Left ventricle myocardium superior (tissue), 1 donor: Measurements from ENCODE around the gene OR10C1. TPM values are rescaled to one million over a fixed set of nuclear protein-coding genes. Genes with fewer than 3 reads are reported as not detected.

Source experiments
- ATAC-seq: fragments of 200-7000 bp; cut with Tn5 transposase; one replicate; pipeline ENCODE4 v1.9.1; 2020; ENCODE audit warnings: mild to moderate bottlenecking, moderate library complexity
- DNase-seq: peaks from one replicate; pipeline ENCODE4 v3.0.0-alpha.2; 2020
- intact Hi-C: fragments of 100-400 bp; cut with micrococcal nuclease; formaldehyde crosslinking; loops from one replicate; pipeline ENCODE4 v1.11.0; 2022
- total RNA-seq: library from RNA; stranded (reverse); fragmentation: NEBNext Ultra II Directional; extraction: Animal tissue kit (Norgen Biotek cat#: 25700); gene quantifications from one replicate; pipeline ENCODE4 v1.2.1, GENCODE V29; 2021
- donor health status: DM: no; HTN: yes; CAD: no; lungs with severe emphysema.

OR10C1 gene
- total RNA-seq, 1 donor from 2014 or later, result not detected

- intact Hi-C loops, result no loop called here
- DNase-seq (no peak), ATAC-seq (no peak)
These were observed 26.7 kb downstream of the OR10C1 start for GRCh38 chr6:29465801-29466200.

GRCh38 chr6:29466241-29466640, 27.1 kb downstream of the OR10C1 start:
- intact Hi-C loops, result no loop called here
- no peak for DNase-seq
- ATAC-seq, result no peak

DNA sequence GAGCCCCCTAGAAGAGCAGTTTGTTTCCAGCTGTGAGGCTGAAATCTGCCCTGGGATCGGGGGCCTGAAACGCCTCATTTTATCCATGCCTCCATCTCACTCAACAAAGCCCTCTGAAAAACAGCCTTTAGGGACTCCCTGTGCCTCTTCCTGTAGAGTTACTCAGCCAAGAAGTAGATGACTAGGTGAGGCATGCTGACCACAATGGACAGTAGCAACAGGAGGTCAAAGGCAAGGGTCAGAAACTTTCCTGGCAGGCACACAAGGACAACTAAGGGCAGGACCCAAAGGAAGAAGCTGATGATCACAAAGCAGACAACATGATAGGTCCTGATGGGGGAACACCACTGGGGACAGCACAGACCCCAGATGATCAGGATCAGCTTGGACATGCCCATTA, 35.9 kb downstream of the OR10C1 start:
- DNase-seq (no peak), ATAC-seq (no peak)
- intact Hi-C loops, result no loop called here

GRCh38 chr6:29477923-29478450, 38.9 kb downstream of the OR10C1 start:
- ATAC-seq, result no peak
- no peak for DNase-seq
- intact Hi-C loops, result no loop called here

- ATAC-seq, result no peak
- no peak for DNase-seq
- intact Hi-C loops, result no loop called here
These were observed 39.6 kb downstream of the OR10C1 start for GRCh38 chr6:29478740-29479139.

GRCh38 chr6:29479560-29479959, 40.5 kb downstream of the OR10C1 start:
- DNase-seq (no peak), ATAC-seq (no peak)
- intact Hi-C loops, result no loop called here

DNA sequence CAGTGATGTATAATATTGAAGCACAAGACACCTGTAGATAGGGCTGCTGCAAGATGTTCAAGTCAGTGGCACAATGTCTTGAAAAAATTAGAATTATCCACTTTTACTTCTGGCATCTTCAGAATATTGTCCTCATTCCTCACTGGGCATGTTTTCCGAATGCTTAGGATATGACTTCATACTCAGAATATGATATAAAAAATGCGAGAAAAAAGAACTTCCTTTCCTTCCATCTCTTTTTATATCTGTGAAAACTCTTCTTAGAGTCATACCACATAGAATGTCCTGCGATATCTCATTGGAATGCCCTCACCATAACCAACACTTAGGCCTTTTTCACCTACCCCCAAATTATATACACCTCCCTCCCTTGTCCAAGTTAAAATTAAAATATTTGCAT, 44.1 kb downstream of the OR10C1 start:
- no peak for ATAC-seq
- DNase-seq, result no peak
- intact Hi-C loops, result no loop called here

DNA sequence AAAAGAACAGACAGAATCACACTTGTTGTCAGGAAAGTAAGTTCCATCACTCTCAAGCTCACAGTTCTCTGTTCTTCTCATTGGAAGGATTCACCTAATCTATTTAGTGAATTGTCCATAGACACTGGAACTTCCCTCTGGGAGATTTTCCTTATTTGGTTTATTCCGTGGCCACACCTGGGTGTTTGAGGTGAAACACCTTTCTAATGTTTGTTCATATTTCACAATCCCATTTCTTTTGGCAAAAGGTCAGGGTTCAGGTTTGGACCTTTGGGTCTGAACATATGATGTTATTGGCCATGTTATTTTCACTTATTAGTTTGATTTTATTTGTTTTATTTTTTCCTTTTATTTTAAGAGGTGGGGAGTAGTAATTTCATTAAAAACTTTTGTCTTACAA, 44.6 kb downstream of the OR10C1 start:
- no peak for ATAC-seq
- DNase-seq, result no peak
- intact Hi-C loops, result no loop called here

DNA sequence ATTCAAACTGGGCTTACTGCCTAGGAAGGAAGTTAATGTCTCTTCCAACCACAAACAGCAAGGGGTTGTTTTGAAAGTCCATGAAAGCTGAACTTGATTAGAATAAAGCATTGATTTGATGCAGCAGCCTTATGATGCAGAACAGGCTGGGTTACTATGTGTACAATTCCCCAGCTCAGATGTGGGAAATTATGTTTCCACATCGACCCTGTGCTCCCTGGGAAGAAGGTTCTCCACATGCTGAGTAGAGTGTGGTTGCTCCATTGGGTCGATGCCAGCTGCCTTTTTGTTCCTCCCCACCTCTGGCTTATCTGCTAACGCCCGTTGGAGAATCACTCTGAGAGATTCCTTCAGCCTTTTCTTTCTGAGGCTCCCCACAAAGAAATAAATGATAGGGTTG, 47.5 kb downstream of the OR10C1 start:
- DNase-seq, result no peak
- ATAC-seq, result no peak
- intact Hi-C loops, result no loop called here

DNA sequence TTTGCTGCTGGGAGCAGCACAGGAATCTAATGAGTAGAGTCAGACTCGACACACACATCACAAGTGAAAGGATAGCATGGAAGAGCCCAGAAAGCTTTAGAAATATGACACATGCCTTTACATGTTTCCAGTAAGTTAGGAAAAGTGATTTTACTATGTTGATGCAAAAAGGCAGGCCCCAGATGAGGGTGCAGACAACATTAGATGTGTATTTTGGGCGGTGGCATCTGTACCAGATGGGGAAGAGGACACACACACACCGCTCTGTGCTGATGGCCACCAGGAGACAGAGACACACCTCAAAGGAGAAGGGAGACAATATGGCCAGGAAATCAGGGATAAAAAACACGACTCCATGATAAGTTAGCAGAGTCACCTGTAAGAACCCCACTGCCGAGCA, 48.0 kb downstream of the OR10C1 start:
- ATAC-seq, result no peak
- DNase-seq, result no peak
- intact Hi-C loops, result no loop called here

DNA sequence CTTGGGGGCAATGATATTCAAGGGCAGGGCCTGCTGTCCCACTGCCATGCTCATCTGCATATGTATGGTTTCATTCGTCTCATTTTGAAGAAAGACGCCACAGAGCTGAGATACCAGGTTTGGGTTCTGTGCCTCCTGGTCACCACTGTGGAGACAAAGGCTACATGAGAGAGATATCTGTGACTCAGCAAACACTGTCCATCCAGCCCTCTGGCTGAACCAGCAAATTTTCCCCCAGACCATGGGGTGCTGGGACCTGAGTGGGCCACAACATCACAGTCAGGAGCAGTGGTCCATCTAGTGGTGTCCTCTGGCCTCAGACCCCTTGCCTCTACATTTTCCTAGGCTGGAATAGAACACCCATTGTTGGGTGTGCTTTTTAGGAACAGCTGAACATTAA, 48.6 kb downstream of the OR10C1 start, which contains the start of gene MAS1L:
Gene MAS1L (minus strand): TSS at position 297 of the 400 bp plus-strand sequence. CDS start 54 bp downstream, at position 243.
- intact Hi-C loops, result no loop called here
- ATAC-seq (no peak), DNase-seq (no peak)

DNA sequence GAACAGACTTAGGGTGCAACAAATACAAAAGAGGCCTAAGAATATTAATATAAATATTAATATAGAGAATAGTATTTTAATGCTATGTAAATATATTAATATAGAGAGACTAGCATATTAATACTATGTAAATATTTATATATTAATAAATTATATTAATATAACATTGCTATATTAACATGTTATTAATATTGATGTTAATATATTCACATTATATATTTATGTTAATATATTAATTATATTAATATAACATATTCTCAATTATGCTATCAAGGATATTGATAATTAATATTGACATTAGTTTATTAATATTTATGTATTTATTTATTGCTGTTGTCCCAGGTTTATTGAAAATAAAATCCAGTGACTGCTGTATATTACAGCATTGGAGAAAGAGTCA, 49.8 kb downstream of the OR10C1 start:
- ATAC-seq, result no peak
- no peak for DNase-seq
- intact Hi-C loops, result no loop called here

DNA sequence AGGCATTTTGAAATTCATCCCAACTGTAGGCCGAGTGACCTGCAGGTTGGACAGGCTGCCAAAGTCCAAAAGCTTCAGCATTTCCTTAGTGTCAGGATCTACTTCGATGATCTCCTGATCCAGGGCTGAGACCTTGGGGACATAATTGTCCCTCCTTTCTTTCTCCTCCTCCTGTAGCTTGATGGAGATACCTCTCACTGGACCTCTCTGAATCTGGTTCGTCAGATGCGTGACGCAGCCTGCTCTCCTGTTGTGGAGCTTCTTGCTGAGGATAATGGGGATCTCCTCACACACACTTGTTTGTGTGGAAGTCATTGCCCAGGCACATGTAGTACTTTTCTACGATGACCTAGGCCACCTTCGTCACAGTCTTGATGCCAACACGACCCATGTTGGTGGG, 50.2 kb downstream of the OR10C1 start:
- ATAC-seq, result no peak
- intact Hi-C loops, result no loop called here
- no peak for DNase-seq

DNA sequence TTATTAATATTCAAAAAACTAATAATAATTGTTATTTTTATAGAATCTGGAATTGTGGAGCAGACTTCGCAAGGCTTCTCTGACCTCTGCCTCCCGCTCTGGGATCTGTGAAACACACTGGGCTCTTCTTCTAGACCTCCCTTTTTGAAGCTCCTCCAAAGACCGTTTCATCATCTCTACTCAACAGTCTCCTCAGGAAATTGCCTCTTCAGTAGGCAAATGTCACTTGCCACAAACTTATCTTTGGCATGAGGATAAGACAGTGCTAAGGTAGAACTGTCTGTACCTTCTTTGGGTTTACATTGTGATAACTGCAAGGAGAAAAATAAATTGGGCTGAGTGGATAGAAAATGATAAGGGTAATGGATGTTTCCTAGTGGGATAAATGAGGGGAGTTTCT, 50.9 kb downstream of the OR10C1 start:
- ATAC-seq (no peak), DNase-seq (no peak)
- intact Hi-C loops, result no loop called here

GRCh38 chr6:29490552-29490951, 51.4 kb downstream of the OR10C1 start:
- intact Hi-C loops, result no loop called here
- no peak for DNase-seq
- ATAC-seq, result no peak

Other genes starting within 250 kb of the OR10C1 start
- not detected for gene OR14J1, start 137.6 kb upstream of the OR10C1 start, total RNA-seq
- not detected for gene OR5V1, start 70.4 kb upstream of the OR10C1 start, total RNA-seq
- gene OR12D3, start 64.0 kb upstream of the OR10C1 start, total RNA-seq, result not detected
- gene OR12D2, start 43.7 kb upstream of the OR10C1 start, total RNA-seq, result not detected
- gene OR12D1, start 24.4 kb upstream of the OR10C1 start, total RNA-seq, result not detected
- not detected for gene OR11A1, start 17.8 kb downstream of the OR10C1 start, total RNA-seq
- gene OR2H1, start 17.8 kb downstream of the OR10C1 start, total RNA-seq, result not detected
- gene MAS1L, start 48.6 kb downstream of the OR10C1 start, total RNA-seq, result 0.40 TPM
- not detected for gene UBD, start 120.4 kb downstream of the OR10C1 start, total RNA-seq
- not detected for gene OR2H2, start 145.8 kb downstream of the OR10C1 start, total RNA-seq
- gene GABBR1, start 193.9 kb downstream of the OR10C1 start, total RNA-seq, result 22.6 TPM
- 5.4 TPM for gene MOG, start 217.8 kb downstream of the OR10C1 start, total RNA-seq
- not detected for gene ZFP57, start 241.8 kb downstream of the OR10C1 start, total RNA-seq